Nephron progenitor cell (in vitro differentiated cells): ENCODE measurements around the gene SFXN5.

Experiments used
- DNase-seq: peaks from one replicate; pipeline ENCODE4 v3.0.0; 2021
- H3K27ac Mint-ChIP-seq: 2 replicates; pipeline ENCODE4 v1.8.0; 2021; ENCODE audit warnings: mild to moderate bottlenecking, moderate library complexity, mixed read lengths
- H3K27me3 Mint-ChIP-seq: 2 replicates; pipeline ENCODE4 v1.8.0; 2021; ENCODE audit warnings: mild to moderate bottlenecking, low read depth, mixed read lengths; ENCODE audit not compliant: poor library complexity
- H3K36me3 Mint-ChIP-seq: 2 replicates; pipeline ENCODE4 v1.8.0; 2021; ENCODE audit warnings: low read depth, mixed read lengths
- H3K4me1 Mint-ChIP-seq: 2 replicates; pipeline ENCODE4 v1.8.0; 2021; ENCODE audit warnings: mixed read lengths
- H3K4me3 Mint-ChIP-seq: 2 replicates; pipeline ENCODE4 v1.8.0; 2021; ENCODE audit warnings: mild to moderate bottlenecking, moderate library complexity, mixed read lengths
- H3K9me3 Mint-ChIP-seq: 2 replicates; pipeline ENCODE4 v1.8.0; 2021; ENCODE audit warnings: mild to moderate bottlenecking, moderate library complexity, mixed read lengths
- TF ChIP-seq, protein P1 (sequence below): fragments of 200-600 bp; sonication (generic); IDR thresholded peaks from 2 replicates; pipeline ENCODE4 v1.5.0; 2021; ENCODE audit warnings: antibody characterized with exemption

SFXN5 gene

DNA sequence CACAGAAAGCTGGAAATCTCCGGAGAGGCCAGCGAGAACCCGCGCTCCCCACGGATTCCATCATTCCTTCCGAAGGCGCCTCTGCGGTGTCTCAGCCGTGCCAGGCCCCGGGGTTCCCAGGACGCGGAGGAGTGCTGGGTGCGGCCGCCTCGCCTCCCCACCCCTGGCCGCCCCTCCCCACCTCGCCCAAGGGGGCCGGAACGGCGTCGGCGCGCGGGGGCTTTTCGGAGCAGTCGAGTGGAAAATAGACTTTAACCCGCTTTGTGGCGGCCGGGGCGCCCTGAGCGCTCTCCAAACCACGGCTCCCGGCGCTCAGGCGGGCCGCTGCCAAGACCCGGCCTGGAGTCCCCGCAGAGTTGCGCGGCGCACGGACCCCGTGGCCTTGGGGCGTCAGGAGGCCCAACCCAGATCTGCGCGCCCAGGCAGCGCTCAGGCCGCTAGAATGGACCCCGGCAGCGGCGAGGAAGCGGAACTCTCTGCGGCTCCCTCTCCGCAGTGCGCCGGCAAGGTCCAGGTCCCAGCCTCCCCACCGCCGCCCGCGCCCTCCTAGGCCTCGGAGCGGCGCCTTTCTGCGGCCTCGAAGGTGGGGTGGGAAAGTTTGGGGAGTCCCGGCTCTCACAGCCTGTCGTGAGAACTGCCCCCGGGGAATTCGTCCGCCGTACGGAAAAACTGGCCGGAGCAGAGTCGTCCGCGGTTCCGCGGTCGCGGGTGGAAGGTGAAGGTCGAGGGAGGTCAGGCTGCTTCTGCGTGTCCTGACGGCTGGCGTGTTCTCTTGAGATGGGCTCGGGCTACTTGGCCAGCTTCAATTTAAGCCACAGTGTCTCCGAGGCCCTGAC lies 155.4 kb downstream of the SFXN5 start:
- H3K27ac Mint-ChIP-seq: no peak overlapping the region
- peak; percentile 71 for DNase-seq
- TF ChIP-seq, protein P1, sequence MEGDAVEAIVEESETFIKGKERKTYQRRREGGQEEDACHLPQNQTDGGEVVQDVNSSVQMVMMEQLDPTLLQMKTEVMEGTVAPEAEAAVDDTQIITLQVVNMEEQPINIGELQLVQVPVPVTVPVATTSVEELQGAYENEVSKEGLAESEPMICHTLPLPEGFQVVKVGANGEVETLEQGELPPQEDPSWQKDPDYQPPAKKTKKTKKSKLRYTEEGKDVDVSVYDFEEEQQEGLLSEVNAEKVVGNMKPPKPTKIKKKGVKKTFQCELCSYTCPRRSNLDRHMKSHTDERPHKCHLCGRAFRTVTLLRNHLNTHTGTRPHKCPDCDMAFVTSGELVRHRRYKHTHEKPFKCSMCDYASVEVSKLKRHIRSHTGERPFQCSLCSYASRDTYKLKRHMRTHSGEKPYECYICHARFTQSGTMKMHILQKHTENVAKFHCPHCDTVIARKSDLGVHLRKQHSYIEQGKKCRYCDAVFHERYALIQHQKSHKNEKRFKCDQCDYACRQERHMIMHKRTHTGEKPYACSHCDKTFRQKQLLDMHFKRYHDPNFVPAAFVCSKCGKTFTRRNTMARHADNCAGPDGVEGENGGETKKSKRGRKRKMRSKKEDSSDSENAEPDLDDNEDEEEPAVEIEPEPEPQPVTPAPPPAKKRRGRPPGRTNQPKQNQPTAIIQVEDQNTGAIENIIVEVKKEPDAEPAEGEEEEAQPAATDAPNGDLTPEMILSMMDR: no peak
- H3K4me3 Mint-ChIP-seq: peak overlapping the region; percentile 57
- H3K4me1 Mint-ChIP-seq: peaks cover 17% of the 10 kb centered on the region
- no peaks in the 10 kb centered on the region for H3K36me3 Mint-ChIP-seq
- H3K9me3 Mint-ChIP-seq: peaks cover 4% of the 10 kb centered on the region
- peaks cover 62% of the 10 kb centered on the region for H3K27me3 Mint-ChIP-seq

DNA sequence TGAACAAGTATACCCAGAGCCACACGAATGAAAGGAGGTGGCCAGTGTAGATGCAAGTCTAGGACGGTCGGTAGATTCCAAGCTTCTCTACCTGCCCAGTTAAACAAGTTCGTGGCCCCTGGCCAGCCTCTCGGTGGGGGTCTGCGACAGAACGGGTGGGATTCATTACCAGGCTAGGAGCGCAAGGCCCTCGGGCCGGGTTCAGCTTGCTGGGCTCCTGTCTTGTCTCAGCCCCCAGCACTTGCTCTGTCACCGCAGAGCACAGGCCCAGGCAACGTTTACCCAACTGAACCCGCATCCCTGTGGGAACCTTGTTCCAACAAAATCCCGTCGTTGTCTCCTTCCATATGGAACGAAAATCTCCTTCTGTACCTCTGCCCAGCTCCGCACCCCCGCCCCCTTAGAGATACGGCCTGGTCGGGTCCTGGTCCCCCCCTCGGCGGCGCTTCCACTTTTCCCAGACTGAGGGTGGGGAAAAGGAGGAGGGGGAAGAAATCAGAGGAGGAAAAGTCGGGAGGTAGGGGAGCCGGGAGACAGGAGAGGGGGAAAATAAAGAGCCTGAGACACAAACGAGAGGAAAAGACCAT lies 156.1 kb downstream of the SFXN5 start:
- TF ChIP-seq, protein P1: no peak
- no peaks in the 10 kb centered on the region for H3K36me3 Mint-ChIP-seq
- H3K4me1 Mint-ChIP-seq: peaks cover 17% of the 10 kb centered on the region
- H3K27me3 Mint-ChIP-seq: peaks cover 69% of the 10 kb centered on the region
- no peak overlapping the region for H3K27ac Mint-ChIP-seq
- H3K4me3 Mint-ChIP-seq: peak overlapping the region; percentile 55
- DNase-seq: peak; percentile 8
- H3K9me3 Mint-ChIP-seq: peaks cover 4% of the 10 kb centered on the region

DNA sequence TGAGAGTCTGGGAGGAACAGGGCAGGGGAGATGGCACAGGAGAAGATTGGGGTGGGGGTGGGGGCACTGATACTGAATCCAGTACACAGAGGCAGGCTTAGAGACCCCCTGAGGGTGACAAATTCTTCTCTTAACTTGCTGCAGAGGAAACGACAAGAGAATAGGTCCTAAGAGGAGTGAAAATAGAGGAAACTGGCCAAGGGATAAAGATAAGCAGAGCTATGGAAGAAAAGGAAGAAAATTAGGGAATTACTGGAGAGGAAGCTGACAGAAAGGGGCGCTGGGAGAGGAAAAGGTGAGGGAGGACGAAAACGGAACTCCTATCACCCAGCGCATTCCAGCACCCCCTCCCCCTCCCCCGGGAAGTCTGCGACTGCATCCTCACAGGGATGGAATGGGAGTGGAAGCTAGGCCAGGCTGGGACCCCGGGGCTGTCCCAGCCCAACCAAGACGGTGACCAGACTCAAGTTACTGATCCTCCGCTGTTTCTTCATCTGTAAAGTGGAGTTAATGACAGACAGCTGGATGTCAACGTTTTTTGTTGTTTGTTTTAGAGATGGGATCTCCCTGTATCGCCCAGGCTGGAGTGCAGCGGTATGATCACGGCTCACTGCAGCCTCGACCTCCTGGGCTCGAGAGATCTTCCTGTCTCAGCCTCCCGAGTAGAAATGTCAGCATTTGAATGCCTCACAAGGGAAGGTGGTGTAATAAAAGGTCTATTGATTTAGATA lies 156.8 kb downstream of the SFXN5 start:
- H3K4me1 Mint-ChIP-seq: peaks cover 17% of the 10 kb centered on the region
- peaks cover 4% of the 10 kb centered on the region for H3K9me3 Mint-ChIP-seq
- no peaks in the 10 kb centered on the region for H3K36me3 Mint-ChIP-seq
- H3K4me3 Mint-ChIP-seq: peak overlapping the region; percentile 55
- DNase-seq: peak; percentile 24
- H3K27ac Mint-ChIP-seq: no peak overlapping the region
- H3K27me3 Mint-ChIP-seq: peaks cover 75% of the 10 kb centered on the region
- TF ChIP-seq, protein P1: no peak

GRCh38 chr2:72914206-72914559 lies 157.3 kb downstream of the SFXN5 start:
- H3K27ac Mint-ChIP-seq: no peak overlapping the region
- no peaks in the 10 kb centered on the region for H3K36me3 Mint-ChIP-seq
- peaks cover 3% of the 10 kb centered on the region for H3K9me3 Mint-ChIP-seq
- TF ChIP-seq, protein P1: no peak
- peaks cover 81% of the 10 kb centered on the region for H3K27me3 Mint-ChIP-seq
- H3K4me3 Mint-ChIP-seq: no peak overlapping the region
- peak; percentile 2 for DNase-seq
- peaks cover 16% of the 10 kb centered on the region for H3K4me1 Mint-ChIP-seq

DNA sequence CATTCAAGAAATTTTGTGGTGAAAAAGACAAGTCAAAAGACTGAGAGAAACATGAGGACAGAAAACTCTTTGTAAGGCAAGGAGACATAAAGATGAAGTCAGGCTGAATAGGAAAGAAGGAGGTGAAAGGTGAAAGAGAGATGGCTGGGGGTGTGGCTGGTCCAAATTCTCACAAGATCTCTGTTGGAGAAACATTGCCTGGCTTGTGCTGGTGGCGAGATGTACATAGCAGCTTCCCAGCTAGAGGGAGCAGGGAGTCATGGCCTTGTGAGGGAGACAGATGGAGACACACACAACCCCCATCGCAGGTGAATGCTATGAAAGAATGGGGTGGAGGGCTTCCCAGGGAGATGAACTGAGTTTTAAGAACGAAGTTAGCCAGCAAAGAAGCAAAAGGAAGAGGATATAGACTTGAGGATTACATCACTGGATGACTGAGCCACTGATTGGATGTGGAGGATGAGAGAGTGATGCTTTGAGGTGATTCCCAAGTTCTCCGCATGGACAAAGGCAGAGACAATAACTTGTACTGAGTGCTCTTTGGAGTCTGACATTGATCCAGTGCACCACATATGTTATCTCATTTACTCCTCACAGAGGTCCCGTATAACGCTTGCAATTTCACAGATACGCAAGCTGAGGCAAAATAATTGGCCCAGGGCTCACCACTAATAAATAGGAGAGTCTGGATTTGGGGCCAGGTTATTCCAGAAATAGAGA lies 157.9 kb downstream of the SFXN5 start:
- H3K4me3 Mint-ChIP-seq: no peak overlapping the region
- H3K27me3 Mint-ChIP-seq: peaks cover 85% of the 10 kb centered on the region
- H3K36me3 Mint-ChIP-seq: no peaks in the 10 kb centered on the region
- H3K9me3 Mint-ChIP-seq: no peaks in the 10 kb centered on the region
- DNase-seq: peak; percentile 3
- H3K27ac Mint-ChIP-seq: no peak overlapping the region
- peaks cover 10% of the 10 kb centered on the region for H3K4me1 Mint-ChIP-seq
- TF ChIP-seq, protein P1: no peak
